Activated T-helper 1 cell treated with anti-CD3 and anti-CD28 coated beads, Interleukin-12 subunit alpha, Interleukin-12 subunit beta, Interleukin-2, Interleukin-4 antibody, amounts not matched to agents 30 ng/mL and 10 ng/mL and 1 ng/mL, durations not matched to agents 14 hours and 24 hours and 36 hours (primary cell): Measurements from ENCODE around the gene ITGAV. TPM values are rescaled to one million over a fixed set of nuclear protein-coding genes. Genes with fewer than 3 reads are reported as not detected.

Source experiments
- DNase-seq: peaks from one replicate; pipeline ENCODE4 v3.0.0; 2021; ENCODE audit warnings: low spot score
- H3K27ac Mint-ChIP-seq: one replicate; pipeline ENCODE4 v1.8.0; 2021; ENCODE audit warnings: mild to moderate bottlenecking, mixed read lengths
- H3K27me3 Mint-ChIP-seq: one replicate; pipeline ENCODE4 v1.8.0; 2022; ENCODE audit warnings: mild to moderate bottlenecking, moderate library complexity, mixed read lengths; ENCODE audit not compliant: insufficient read depth
- H3K36me3 Mint-ChIP-seq: one replicate; pipeline ENCODE4 v1.8.0; 2021; ENCODE audit warnings: low read depth, mixed read lengths
- H3K4me1 Mint-ChIP-seq: one replicate; pipeline ENCODE4 v1.8.0; 2021; ENCODE audit warnings: low read depth, mixed read lengths
- H3K4me3 Mint-ChIP-seq: one replicate; pipeline ENCODE4 v1.8.0; 2021; ENCODE audit warnings: mild to moderate bottlenecking, moderate library complexity, mixed read lengths
- H3K9me3 Mint-ChIP-seq: one replicate; pipeline ENCODE4 v1.8.0; 2021; ENCODE audit warnings: mixed read lengths
- intact Hi-C: fragments of 100-400 bp; cut with micrococcal nuclease; formaldehyde crosslinking; loops from one replicate; pipeline ENCODE4 v1.15.1; 2024
- total RNA-seq: library from RNA; stranded (reverse); gene quantifications from 2 replicates; pipeline ENCODE4 v1.2.3, GENCODE V29; 2022

ITGAV gene
- total RNA-seq, 1 donor from 2014 or later, result 8.7 TPM

- Mint-ChIP-seq H3K27ac (no peak overlapping the region), H3K4me1 (no peaks in the 10 kb centered on the region), H3K36me3 (no peaks in the 10 kb centered on the region), H3K27me3 (peaks cover 26% of the 10 kb centered on the region), H3K4me3 (no peak overlapping the region), H3K9me3 (no peaks in the 10 kb centered on the region)
- DNase-seq, result no peak
- intact Hi-C loops, result no loop called here
Measured at GRCh38 chr2:186702006-186702405, 112.2 kb downstream of the ITGAV start.

- H3K4me3 Mint-ChIP-seq, result no peak overlapping the region
- H3K27ac Mint-ChIP-seq, result no peak overlapping the region
- intact Hi-C loops, result no loop called here
- no peaks in the 10 kb centered on the region for H3K36me3 Mint-ChIP-seq
- no peaks in the 10 kb centered on the region for H3K4me1 Mint-ChIP-seq
- DNase-seq, result no peak
- no peaks in the 10 kb centered on the region for H3K9me3 Mint-ChIP-seq
- H3K27me3 Mint-ChIP-seq, result peaks cover 24% of the 10 kb centered on the region
Measured at GRCh38 chr2:186702501-186702900, 112.6 kb downstream of the ITGAV start.

GRCh38 chr2:186704897-186705296 lies 115.0 kb downstream of the ITGAV start:
- intact Hi-C loops, result no loop called here
- Mint-ChIP-seq H3K27ac (no peak overlapping the region), H3K27me3 (peaks cover 10% of the 10 kb centered on the region), H3K36me3 (no peaks in the 10 kb centered on the region), H3K4me3 (no peak overlapping the region), H3K4me1 (no peaks in the 10 kb centered on the region), H3K9me3 (no peaks in the 10 kb centered on the region)
- no peak for DNase-seq

- Mint-ChIP-seq H3K4me3 (no peak overlapping the region), H3K4me1 (no peaks in the 10 kb centered on the region), H3K9me3 (no peaks in the 10 kb centered on the region), H3K36me3 (no peaks in the 10 kb centered on the region), H3K27ac (no peak overlapping the region), H3K27me3 (peaks cover 3% of the 10 kb centered on the region)
- DNase-seq, result no peak
- intact Hi-C loops, result no loop called here
Measured at GRCh38 chr2:186709529-186710450, 119.9 kb downstream of the ITGAV start.

- no peak for DNase-seq
- H3K27me3 Mint-ChIP-seq, result peaks cover 3% of the 10 kb centered on the region
- no peaks in the 10 kb centered on the region for H3K36me3 Mint-ChIP-seq
- intact Hi-C loops, result no loop called here
- H3K4me3 Mint-ChIP-seq, result no peak overlapping the region
- no peak overlapping the region for H3K27ac Mint-ChIP-seq
- no peaks in the 10 kb centered on the region for H3K9me3 Mint-ChIP-seq
- H3K4me1 Mint-ChIP-seq, result no peaks in the 10 kb centered on the region
Measured at GRCh38 chr2:186713691-186714090, 123.8 kb downstream of the ITGAV start.

GRCh38 chr2:186714611-186715010 lies 124.8 kb downstream of the ITGAV start:
- no peaks in the 10 kb centered on the region for H3K4me1 Mint-ChIP-seq
- no peak overlapping the region for H3K27ac Mint-ChIP-seq
- no peaks in the 10 kb centered on the region for H3K36me3 Mint-ChIP-seq
- H3K9me3 Mint-ChIP-seq, result no peaks in the 10 kb centered on the region
- intact Hi-C loops, result no loop called here
- no peak for DNase-seq
- no peak overlapping the region for H3K4me3 Mint-ChIP-seq
- H3K27me3 Mint-ChIP-seq, result peaks cover under 1% of the 10 kb centered on the region

- intact Hi-C loops, result no loop called here
- Mint-ChIP-seq H3K36me3 (no peaks in the 10 kb centered on the region), H3K4me3 (no peak overlapping the region)
Measured at GRCh38 chr2:186716004-186716403, 126.1 kb downstream of the ITGAV start.

GRCh38 chr2:186716899-186717298 lies 127.0 kb downstream of the ITGAV start:
- H3K27ac Mint-ChIP-seq, result no peak overlapping the region
- H3K36me3 Mint-ChIP-seq, result no peaks in the 10 kb centered on the region
- no peak overlapping the region for H3K4me3 Mint-ChIP-seq
- intact Hi-C loops, result no loop called here
- no peak for DNase-seq
- H3K4me1 Mint-ChIP-seq, result no peaks in the 10 kb centered on the region
- H3K27me3 Mint-ChIP-seq, result no peaks in the 10 kb centered on the region
- no peaks in the 10 kb centered on the region for H3K9me3 Mint-ChIP-seq

More at GRCh38 chr2:186716004-186716403, 126.1 kb downstream of the ITGAV start:
- H3K9me3 Mint-ChIP-seq, result no peaks in the 10 kb centered on the region
- H3K27me3 Mint-ChIP-seq, result no peaks in the 10 kb centered on the region
- H3K27ac Mint-ChIP-seq, result no peak overlapping the region
- DNase-seq, result no peak
- no peaks in the 10 kb centered on the region for H3K4me1 Mint-ChIP-seq

- no peaks in the 10 kb centered on the region for H3K4me1 Mint-ChIP-seq
- no peak overlapping the region for H3K4me3 Mint-ChIP-seq
- H3K27ac Mint-ChIP-seq, result no peak overlapping the region
- H3K27me3 Mint-ChIP-seq, result no peaks in the 10 kb centered on the region
- intact Hi-C loops, result no loop called here
- H3K36me3 Mint-ChIP-seq, result no peaks in the 10 kb centered on the region
- H3K9me3 Mint-ChIP-seq, result no peaks in the 10 kb centered on the region
- no peak for DNase-seq
Measured at GRCh38 chr2:186717320-186718007, 127.6 kb downstream of the ITGAV start.

- no peak for DNase-seq
- no peaks in the 10 kb centered on the region for H3K36me3 Mint-ChIP-seq
- no peak overlapping the region for H3K4me3 Mint-ChIP-seq
- H3K27ac Mint-ChIP-seq, result no peak overlapping the region
- no peaks in the 10 kb centered on the region for H3K9me3 Mint-ChIP-seq
- H3K4me1 Mint-ChIP-seq, result no peaks in the 10 kb centered on the region
- intact Hi-C loops, result no loop called here
- no peaks in the 10 kb centered on the region for H3K27me3 Mint-ChIP-seq
Measured at GRCh38 chr2:186718122-186718521, 128.3 kb downstream of the ITGAV start.

GRCh38 chr2:186718903-186719302 lies 129.0 kb downstream of the ITGAV start:
- Mint-ChIP-seq H3K36me3 (no peaks in the 10 kb centered on the region), H3K9me3 (no peaks in the 10 kb centered on the region), H3K4me1 (no peaks in the 10 kb centered on the region), H3K4me3 (no peak overlapping the region), H3K27me3 (no peaks in the 10 kb centered on the region), H3K27ac (no peak overlapping the region)
- DNase-seq, result no peak
- intact Hi-C loops, result no loop called here

- no peak for DNase-seq
- Mint-ChIP-seq H3K4me3 (no peak overlapping the region), H3K9me3 (no peaks in the 10 kb centered on the region), H3K27ac (no peak overlapping the region), H3K27me3 (peaks cover 2% of the 10 kb centered on the region), H3K36me3 (no peaks in the 10 kb centered on the region), H3K4me1 (no peaks in the 10 kb centered on the region)
- intact Hi-C loops, result no loop called here
Measured at GRCh38 chr2:186721956-186722355, 132.1 kb downstream of the ITGAV start.

- intact Hi-C loops, result no loop called here
- Mint-ChIP-seq H3K4me3 (no peak overlapping the region), H3K9me3 (no peaks in the 10 kb centered on the region), H3K4me1 (no peaks in the 10 kb centered on the region), H3K36me3 (no peaks in the 10 kb centered on the region), H3K27ac (no peak overlapping the region), H3K27me3 (peaks cover 3% of the 10 kb centered on the region)
- DNase-seq, result no peak
Measured at GRCh38 chr2:186724736-186725135, 134.9 kb downstream of the ITGAV start.
